IMR-90 (cell line): ENCODE data around the gene SMAD2.

ENCODE experiments used
- CEBPB ChIP-seq: IDR thresholded peaks from 2 replicates; pipeline ENCODE4 v1.6.1; 2012; ENCODE audit warnings: low read depth, low read length, improper control_type of control experiment
- POLR2A ChIP-seq: IDR thresholded peaks from 2 replicates; pipeline ENCODE4 v1.6.1; 2012; ENCODE audit warnings: mild to moderate bottlenecking, low read depth, low read length
- RAD21 ChIP-seq: IDR thresholded peaks from 2 replicates; pipeline ENCODE4 v1.6.1; 2012; ENCODE audit warnings: low read length, improper control_type of control experiment
- RCOR1 ChIP-seq: IDR thresholded peaks from 2 replicates; pipeline ENCODE4 v1.6.1; 2012; ENCODE audit warnings: mild to moderate bottlenecking, low read length, improper control_type of control experiment; ENCODE audit not compliant: insufficient replicate concordance
- RFX5 ChIP-seq: IDR thresholded peaks from 2 replicates; pipeline ENCODE4 v1.8.0; 2012; ENCODE audit warnings: low read depth, mild to moderate bottlenecking, low read length, moderate library complexity
- TF ChIP-seq, protein P1 (sequence below): conservative IDR thresholded peaks from 2 replicates; pipeline ENCODE4 v1.5.1; 2012; ENCODE audit warnings: mild to moderate bottlenecking, low read depth, low read length, improper control_type of control experiment

DNA sequence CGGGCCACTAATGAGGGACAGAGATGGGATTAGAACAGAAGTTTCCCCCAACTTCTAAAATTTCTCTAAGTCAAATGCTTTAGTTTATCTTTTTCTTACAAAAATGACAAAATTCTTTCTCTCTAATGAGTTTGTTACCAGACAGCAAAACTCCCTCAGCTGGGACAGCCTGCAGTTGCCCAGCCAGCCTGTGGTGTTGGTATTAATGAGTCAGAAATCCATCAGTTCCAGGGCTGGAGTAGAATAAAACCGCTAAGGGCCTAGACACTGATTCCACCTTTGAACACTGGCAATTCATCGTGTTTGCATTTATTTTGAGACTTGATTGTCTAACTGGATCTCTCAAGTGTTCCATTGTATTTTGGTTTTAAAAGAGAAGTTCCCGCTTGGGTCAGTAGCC is 38.3 kb upstream of the SMAD2 start:
- TF ChIP-seq, protein P1, sequence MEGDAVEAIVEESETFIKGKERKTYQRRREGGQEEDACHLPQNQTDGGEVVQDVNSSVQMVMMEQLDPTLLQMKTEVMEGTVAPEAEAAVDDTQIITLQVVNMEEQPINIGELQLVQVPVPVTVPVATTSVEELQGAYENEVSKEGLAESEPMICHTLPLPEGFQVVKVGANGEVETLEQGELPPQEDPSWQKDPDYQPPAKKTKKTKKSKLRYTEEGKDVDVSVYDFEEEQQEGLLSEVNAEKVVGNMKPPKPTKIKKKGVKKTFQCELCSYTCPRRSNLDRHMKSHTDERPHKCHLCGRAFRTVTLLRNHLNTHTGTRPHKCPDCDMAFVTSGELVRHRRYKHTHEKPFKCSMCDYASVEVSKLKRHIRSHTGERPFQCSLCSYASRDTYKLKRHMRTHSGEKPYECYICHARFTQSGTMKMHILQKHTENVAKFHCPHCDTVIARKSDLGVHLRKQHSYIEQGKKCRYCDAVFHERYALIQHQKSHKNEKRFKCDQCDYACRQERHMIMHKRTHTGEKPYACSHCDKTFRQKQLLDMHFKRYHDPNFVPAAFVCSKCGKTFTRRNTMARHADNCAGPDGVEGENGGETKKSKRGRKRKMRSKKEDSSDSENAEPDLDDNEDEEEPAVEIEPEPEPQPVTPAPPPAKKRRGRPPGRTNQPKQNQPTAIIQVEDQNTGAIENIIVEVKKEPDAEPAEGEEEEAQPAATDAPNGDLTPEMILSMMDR = no peak
- TF ChIP-seq POLR2A = no peak
- TF ChIP-seq RCOR1 = no peak
- TF ChIP-seq RAD21 = no peak
- TF ChIP-seq CEBPB = no peak
- no peak for TF ChIP-seq RFX5
